ENCODE results near the gene ALDH9A1. TPM values are rescaled to one million over a fixed set of nuclear protein-coding genes. Genes with fewer than 3 reads are reported as not detected.

The ALDH9A1 gene
- polyA plus RNA-seq, 1 experiment: 43.8 TPM

DNA sequence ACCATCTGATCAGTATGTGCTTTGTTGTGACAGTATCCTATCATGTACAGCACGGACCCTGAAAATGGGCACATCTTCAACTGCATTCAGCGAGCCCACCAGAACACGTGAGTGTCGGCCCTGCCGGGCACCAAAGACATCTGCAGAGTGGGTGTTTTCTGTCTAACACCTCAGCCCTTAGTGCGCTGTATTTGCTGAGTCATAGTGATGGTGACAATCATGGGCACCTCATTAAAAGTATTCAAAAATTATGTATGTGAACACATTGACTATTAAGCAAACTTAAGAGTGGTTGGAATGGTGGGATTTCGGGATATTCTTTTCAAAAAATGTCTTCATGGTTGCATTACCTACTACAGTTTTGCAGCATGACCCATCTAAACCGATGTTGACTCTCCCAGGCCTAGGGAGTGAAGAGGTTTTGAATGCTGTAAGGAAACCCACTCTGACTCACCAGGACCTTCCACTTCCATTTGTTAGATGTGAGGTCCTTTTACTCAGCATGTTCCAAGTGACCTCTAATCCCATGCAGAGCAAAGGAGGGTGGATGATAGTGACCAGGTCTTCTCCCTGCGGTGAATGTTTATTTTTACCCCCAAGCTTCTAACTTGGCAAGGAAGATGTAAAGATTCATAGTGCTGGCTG is 47.3 kb downstream of the ALDH9A1 start:
- DNase-seq (ENCODE audit: low read depth): no peak
- ChIA-PET CTCF (no interaction called here), POLR2A (no interaction called here)
- H3K4me3 ChIP-seq (ENCODE audit: low read depth, low read length): no peak overlapping the region
- peaks cover 11% of the 10 kb centered on the region for H3K36me3 ChIP-seq (ENCODE audit: control insufficient read depth, insufficient read depth, low read length)
- TF ChIP-seq, protein P1, sequence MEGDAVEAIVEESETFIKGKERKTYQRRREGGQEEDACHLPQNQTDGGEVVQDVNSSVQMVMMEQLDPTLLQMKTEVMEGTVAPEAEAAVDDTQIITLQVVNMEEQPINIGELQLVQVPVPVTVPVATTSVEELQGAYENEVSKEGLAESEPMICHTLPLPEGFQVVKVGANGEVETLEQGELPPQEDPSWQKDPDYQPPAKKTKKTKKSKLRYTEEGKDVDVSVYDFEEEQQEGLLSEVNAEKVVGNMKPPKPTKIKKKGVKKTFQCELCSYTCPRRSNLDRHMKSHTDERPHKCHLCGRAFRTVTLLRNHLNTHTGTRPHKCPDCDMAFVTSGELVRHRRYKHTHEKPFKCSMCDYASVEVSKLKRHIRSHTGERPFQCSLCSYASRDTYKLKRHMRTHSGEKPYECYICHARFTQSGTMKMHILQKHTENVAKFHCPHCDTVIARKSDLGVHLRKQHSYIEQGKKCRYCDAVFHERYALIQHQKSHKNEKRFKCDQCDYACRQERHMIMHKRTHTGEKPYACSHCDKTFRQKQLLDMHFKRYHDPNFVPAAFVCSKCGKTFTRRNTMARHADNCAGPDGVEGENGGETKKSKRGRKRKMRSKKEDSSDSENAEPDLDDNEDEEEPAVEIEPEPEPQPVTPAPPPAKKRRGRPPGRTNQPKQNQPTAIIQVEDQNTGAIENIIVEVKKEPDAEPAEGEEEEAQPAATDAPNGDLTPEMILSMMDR (IDR thresholded peaks at IDR 0.05; ENCODE audit: insufficient read depth, low read depth, low read length): no peak
- no peaks in the 10 kb centered on the region for H3K27me3 ChIP-seq (ENCODE audit: control insufficient read depth, insufficient read depth, low read length)

GRCh38 chr1:165648919-165649572 is 49.3 kb downstream of the ALDH9A1 start:
- ChIA-PET POLR2A (no interaction called here), CTCF (no interaction called here)
- Histone ChIP-seq H3K4me3 (ENCODE audit: low read depth, low read length) (no peak overlapping the region), H3K27me3 (ENCODE audit: control insufficient read depth, insufficient read depth, low read length) (no peaks in the 10 kb centered on the region), H3K36me3 (ENCODE audit: control insufficient read depth, insufficient read depth, low read length) (peaks cover 11% of the 10 kb centered on the region)
- TF ChIP-seq, protein P1 (IDR thresholded peaks at IDR 0.05; ENCODE audit: insufficient read depth, low read depth, low read length): no peak
- no peak for DNase-seq (ENCODE audit: low read depth)

- CTCF ChIA-PET: no interaction called here
- TF ChIP-seq, protein P1 (IDR thresholded peaks at IDR 0.05; ENCODE audit: insufficient read depth, low read depth, low read length): no peak
- POLR2A ChIA-PET: no interaction called here
- DNase-seq (ENCODE audit: low read depth): no peak
- H3K36me3 ChIP-seq (ENCODE audit: control insufficient read depth, insufficient read depth, low read length): peaks cover 7% of the 10 kb centered on the region
- no peaks in the 10 kb centered on the region for H3K27me3 ChIP-seq (ENCODE audit: control insufficient read depth, insufficient read depth, low read length)
- no peak overlapping the region for H3K4me3 ChIP-seq (ENCODE audit: low read depth, low read length)
These were observed 50.4 kb downstream of the ALDH9A1 start for GRCh38 chr1:165647970-165648369.

DNA sequence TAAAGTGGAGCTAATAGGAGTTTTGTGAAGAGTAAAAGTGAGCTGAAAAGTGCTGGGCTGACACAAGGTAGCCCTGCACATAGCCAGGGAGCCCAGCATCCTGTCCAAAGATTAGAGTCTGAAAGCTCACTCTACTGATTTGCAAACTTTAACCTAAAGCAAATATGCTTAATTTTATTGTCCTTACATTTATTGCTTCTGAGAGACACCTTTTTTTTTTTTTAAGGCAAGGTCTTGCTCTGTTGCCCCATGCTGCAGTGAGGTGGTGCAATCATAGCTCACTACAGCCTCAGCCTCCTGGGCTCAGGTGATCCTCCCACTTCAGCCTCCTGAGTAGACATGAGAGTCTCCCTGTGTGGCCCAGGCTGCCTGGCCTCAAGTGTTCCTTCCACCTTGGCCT is 50.8 kb downstream of the ALDH9A1 start:
- POLR2A ChIA-PET: no interaction called here
- no peak for DNase-seq (ENCODE audit: low read depth)
- TF ChIP-seq, protein P1 (IDR thresholded peaks at IDR 0.05; ENCODE audit: insufficient read depth, low read depth, low read length): no peak
- Histone ChIP-seq H3K36me3 (ENCODE audit: control insufficient read depth, insufficient read depth, low read length) (peaks cover 6% of the 10 kb centered on the region), H3K4me3 (ENCODE audit: low read depth, low read length) (no peak overlapping the region), H3K27me3 (ENCODE audit: control insufficient read depth, insufficient read depth, low read length) (no peaks in the 10 kb centered on the region)
- CTCF ChIA-PET: no interaction called here

DNA sequence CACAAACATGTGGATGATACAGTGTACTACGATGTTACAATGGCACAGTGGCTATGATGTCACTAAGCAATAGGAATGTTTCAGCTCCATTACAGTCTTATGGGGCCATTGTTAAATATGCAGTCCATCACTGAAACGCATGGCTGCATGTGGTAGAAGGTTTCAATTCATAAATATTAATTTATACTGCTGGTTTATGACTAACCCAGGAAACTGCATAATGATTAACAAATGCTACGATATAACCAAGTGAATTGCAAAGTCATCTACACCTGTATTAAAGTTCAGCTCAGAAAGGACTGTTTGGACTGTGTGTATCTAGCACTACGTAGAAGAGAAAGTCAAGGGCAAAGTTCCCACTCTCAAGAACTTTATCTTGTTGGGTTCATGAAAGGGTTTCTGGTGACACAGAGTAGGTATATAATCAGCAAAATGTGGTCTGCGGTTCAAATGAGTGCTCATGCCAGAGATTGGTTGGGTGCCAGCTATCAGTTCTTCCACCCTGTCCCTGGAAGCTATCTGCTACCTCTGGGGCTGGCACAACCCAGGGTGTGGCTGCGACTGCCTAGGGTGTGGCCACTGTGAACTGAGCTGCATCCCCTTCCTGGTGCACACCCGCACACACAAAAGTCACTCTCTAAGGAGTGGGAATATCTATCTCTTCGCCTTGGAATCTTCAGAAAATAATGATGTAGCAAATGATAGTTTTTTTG is 52.6 kb downstream of the ALDH9A1 start:
- peaks cover 2% of the 10 kb centered on the region for H3K36me3 ChIP-seq (ENCODE audit: control insufficient read depth, insufficient read depth, low read length)
- no peak for DNase-seq (ENCODE audit: low read depth)
- TF ChIP-seq, protein P1 (IDR thresholded peaks at IDR 0.05; ENCODE audit: insufficient read depth, low read depth, low read length): no peak
- no peak overlapping the region for H3K4me3 ChIP-seq (ENCODE audit: low read depth, low read length)
- H3K27me3 ChIP-seq (ENCODE audit: control insufficient read depth, insufficient read depth, low read length): no peaks in the 10 kb centered on the region
- CTCF ChIA-PET: interaction anchor here (0.6 kb wide), 1 partner anchor 97 kb away, joined by 3 read pairs; no protein-coding TSS in a partner anchor
- POLR2A ChIA-PET: no interaction called here

Data from BJ (cell line).